GM18858 (cell line): ENCODE results near the gene RNF224.
A peak's percentile ranks its signal among the peaks of the same experiment; 100 is the strongest.

ENCODE experiments used
- ATAC-seq: cut with Tn5 transposase; IDR thresholded peaks from one replicate; pipeline ENCODE4 v1.9.1; 2021; ENCODE audit not compliant: unreplicated experiment

RNF224 gene

DNA sequence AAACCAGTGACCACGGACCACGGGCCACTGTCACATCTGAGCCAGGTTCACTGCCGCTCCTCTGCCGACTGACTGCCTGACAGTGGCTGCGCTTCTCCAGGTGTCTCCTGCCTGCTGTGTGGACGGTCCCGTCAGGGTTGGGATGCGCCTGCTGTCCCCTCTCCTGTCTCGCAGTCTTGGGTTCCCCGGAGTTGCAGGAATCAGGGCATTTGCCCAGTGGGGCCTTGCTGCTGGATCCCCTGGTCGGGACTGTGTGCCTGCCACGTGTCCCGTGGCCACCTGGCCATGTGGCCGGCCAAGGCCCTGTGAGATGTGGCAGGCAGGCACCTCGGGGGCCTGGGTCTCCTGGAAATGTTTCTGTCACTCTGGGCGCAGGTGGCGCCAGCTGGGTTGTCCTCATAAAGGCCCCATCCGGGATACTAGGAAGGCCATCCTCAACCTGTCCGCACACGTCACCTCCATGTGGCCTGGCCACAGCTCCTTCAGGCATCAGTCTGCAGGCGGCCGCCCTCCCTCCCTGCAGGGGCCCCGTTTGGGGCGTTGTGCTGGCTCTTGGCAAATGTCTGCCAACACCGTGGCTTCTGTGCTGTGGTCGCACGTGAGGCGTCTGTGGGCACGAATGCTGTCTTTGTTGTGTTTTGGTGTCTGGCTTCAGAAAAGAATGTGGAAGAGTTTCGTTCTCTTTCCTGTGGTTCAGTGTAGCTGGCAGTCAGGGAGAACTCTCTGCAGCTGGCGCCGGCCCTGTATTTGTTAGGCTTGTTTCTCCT, 43.8 kb downstream of the RNF224 start:
- no peak for ATAC-seq

DNA sequence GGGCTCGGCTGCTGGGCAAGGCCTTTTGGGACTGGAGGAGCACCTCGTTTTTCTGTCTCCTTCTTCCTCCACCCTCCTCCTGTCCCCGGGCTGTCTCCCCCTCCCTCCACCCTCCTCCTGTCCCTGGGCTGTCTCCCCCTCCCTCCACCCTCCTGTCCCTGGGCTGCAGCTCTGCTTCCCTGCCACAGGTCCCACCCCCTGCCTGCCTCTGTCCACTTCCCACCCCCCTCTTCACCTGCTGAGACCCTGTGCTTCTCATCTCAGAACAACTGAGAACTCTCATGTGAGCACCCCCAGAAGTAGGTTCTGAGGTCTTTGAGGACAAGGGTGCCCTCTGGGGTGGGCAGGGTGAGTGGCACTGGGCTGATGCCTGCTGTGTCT, 44.4 kb downstream of the RNF224 start:
- no peak for ATAC-seq

DNA sequence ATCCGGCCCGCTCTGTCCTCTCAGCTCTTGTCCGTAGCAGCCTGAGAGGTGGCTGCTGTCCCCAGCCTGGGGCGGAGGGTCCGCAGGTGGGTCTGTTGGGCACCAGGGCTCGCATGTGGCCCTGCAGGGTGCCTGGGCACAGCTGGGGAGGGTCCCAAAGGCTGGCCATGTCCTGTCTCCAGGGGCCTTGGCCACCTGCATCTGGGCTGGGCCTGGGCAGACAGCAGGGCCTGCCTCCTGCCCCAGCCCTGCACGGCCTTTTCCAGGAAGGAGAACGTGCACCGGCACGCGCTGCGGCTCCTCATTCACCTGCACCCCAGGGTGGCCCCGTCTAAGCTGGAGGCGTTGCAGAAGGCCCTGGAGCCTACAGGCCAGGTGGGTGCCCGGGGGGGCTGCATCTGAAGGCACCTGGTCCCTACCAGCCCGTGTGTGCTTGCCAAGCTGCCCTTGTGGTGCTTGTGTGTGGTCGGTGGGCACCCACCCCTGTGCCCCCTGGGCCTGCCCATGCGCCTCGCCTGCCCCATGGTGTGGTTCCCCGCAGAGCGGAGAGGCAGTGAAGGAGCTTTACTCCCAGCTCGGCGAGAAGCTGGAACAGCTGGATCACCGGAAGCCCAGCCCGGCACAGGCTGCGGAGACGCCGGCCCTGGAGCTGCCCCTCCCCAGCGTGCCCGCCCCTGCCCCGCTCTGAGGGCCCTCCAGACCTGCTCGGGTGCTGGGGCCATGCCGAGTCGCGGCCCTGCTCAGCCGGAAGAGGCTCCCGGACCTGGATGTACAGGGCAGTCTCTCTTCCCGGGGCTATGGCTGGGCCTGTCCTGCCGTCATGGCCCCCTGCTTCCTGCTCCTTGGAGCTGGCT, 45.2 kb downstream of the RNF224 start:
- ATAC-seq = no peak

DNA sequence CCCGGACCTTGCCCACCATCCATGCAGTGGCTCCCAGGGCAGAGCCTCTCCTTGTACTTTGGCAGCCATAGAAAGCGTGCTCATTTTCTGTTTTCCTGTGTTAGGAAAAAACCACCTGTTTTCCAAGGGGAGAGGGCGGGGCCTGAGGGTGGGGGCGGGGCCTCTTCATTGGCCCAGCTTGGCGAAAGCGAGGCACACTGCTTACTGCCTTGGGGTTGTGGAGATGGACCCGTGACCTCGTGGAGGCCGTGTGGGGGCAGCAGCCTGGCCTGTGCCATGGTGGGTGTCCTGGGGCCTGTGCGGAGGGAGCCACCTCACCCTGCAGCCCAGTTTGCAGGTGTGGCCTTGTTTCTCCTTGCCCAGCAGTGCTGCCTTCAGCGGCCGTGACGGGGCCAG, 45.8 kb downstream of the RNF224 start:
- ATAC-seq = no peak

DNA sequence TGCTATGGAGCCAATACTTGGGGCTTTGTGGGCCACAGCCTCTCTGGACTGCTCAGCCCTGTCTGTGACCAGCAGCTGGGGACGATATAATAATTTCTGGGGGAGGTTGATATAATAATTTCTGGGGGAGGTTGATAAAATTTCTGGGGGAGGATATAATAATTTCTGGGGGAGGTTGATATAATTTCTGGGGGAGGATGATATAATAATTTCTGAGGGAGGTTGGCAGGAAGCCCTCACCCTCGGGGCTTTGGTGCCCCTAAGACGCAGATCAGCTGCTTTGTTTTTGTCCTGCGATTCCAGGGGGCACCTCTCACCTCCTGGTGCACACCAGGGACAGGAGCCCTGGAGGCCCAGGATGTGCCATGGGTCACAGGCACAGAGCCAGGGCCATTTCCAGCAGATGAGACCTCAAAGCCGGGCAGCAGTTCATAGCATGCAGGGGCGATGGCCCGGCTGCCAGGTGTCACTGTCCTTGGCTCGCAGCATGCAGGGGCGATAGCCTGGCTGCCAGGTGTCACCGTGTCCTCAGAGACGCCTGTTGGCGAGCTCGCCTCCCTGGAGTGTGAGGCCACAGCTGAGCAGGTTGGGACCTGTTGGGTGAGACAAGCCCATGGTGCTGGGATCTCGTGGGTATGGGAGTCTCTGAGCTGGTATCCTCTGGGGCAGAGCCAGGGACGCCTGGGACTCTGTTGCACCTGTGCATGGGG, 46.5 kb downstream of the RNF224 start:
- ATAC-seq = no peak

DNA sequence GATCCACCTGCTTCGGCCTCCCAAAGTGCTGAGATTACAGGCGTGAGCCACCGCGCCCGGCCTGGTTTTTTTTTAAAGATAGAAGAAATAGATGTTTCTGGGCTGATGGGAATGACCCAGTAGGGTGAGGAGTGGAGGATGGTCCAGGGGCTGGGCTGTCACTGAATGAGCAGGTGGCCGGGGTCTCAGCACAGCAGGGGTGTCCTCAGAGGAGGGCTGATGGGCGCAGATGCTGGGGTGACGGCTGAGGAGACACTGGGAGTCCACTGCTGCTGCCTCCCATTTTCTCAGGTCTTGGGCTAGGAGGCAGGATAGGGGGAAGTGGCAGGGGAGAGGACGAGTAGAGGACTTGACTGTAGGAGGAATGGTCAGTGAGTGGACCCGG, 47.9 kb downstream of the RNF224 start:
- ATAC-seq = no peak

DNA sequence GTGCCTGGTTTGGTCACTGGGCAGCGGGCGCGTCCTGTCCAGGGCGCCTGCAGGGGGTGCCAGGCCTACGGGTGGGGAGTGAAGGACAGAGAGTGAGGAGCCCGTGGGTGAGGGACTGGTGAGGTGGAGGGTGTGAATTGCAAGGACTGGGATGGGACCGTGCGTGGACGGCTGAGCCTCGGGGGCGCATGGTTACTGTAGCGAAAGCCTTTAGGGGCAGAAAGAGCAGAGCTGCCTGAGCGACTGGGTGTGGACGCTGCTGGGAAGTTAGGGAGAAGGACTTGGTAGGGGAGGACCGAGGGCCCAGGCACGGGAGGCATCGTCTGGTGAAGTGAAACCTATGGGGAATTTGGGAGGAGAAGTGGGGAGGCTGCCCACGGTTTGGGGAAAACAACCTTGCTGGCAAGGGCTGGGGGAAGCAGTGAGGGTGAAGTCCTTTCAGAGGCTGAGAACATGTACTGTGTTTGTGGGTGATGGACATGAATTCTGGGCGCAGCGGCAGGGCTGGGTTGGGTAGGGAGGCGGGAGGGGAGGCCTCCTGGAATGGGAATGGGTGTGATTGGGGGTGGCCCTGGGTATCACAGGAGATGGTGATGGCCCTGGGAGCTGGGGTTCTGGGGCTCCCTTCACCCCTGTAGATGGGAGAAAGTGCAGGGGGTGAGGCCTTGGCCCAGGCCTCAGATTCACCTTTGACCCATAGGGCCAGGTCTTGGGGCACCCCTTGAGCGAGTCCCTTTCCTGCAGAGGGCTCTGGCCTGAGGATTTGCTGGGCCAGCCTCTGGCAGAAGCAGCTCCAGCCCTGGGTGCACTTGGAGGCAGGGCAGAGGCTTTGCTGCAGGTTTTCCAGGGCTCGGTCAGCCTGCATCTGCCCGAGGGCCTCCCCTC, 48.5 kb downstream of the RNF224 start:
- no peak for ATAC-seq

DNA sequence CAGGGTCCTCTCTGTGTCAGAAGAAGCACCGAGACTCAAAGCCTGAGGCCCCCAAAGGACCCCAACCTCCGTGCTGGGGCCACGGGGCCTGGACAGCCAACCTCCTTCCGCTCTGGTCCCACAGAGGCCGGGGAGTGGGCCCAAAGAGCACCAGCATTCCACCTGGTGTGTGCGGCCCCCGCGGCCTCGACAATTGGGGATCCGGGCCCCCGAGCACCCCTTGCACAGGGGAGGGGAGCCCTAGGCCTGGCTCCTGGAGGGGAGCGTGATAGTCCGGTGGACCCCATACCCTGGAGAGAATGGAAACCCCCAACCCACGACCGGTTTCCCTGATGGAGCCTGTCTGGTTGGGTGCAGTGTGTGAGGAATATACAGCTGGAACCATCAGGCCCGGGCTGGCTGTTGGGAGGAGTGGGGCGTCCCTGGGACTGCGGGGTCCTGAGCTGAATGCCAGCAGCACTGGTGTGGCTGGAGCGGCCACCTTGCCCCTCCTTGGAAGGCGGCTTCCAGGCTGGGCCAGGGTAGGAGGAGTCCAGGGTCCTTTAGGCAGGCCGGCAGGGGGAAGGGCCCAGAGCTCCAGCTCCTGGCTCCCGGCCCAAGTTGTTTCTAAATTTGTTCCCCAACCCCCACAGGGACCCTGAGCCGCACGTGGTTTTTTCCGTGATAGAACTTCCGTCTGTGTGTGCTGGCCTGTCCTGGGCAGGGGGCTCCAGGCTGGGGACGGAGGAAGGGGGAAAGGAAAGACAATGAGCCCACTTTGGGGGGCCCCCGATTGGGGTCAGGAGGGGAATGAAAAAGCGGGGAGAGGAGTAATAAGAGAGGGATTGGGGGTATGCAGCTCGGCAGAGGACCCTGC, 49.4 kb downstream of the RNF224 start:
- ATAC-seq = no peak

DNA sequence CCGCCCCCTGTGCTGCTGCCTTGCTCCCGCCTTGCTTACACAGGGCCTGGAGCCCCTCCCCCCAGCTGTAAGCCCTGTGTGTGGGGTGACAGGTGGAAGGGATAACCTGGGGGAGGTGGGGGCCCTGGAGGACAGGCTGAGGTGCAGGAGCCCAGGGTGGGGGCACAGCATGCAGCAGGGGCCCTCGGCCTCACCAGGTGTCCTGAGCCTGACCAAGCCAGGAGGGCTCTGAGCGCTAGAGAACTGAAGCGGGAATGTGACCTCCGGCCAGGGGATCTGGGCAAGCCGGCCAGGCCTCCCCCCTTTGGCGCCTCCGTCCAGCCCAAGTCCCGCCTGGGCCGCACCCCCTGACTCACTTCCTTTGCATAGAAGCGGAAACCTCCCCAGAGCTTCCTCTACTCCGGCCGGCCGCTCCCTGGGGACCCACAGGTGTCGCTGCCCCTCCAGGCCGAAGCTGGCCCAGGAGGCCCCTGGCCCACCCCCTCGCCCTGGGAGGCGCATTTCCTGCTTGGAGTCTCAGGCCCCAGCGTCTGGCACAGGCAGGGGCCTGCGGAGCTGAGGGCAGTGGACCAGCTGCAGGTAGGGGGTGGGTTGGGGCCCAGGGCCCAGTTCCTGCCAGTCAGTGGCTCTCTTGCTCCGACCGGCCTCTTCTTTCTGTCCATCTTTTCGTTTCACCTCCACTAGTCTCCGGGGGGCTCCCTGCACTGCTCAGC, 50.2 kb downstream of the RNF224 start, which contains the start of gene TOR4A:
TSS of gene TOR4A (plus strand) at position 398 of the 713 bp plus-strand sequence. CDS start 964 bp downstream, outside the sequence.
- peak; percentile 58 for ATAC-seq

DNA sequence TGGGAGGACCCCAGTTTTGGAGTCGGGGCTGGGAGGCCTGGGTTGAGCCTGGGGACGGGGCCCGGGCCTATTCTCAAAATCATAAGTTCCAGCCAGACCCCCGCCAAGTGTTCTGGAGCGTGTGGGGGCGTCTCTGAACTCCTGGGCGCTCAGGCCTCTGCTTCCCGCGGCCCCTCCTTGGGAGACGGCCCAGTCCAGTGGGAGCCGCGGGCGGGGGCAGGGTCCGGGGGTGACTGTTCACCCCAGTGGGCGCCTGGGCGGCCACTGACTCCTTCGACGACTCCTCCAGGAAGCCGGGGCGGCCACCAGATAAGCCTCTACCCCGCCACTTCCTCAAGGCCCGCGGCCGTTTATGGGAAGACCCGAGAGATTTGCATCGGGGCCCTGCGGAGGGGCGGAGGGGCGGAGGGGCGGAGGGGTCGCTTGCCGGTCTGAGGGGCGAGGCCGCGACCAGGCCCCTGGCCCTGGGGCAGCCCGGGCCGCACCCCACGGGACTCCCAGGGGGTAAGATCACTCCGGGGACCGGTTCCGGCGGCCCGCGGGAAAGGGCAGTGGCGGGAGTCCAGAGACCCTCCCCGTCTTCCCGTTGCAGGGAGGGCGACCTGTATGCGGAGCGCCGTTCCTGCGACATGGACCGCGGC, 50.9 kb downstream of the RNF224 start:
- ATAC-seq = no peak
